Measurements from ENCODE around the gene GAL3ST3.
A peak's percentile ranks its signal among the peaks of the same experiment; 100 is the strongest.

The GAL3ST3 gene

DNA sequence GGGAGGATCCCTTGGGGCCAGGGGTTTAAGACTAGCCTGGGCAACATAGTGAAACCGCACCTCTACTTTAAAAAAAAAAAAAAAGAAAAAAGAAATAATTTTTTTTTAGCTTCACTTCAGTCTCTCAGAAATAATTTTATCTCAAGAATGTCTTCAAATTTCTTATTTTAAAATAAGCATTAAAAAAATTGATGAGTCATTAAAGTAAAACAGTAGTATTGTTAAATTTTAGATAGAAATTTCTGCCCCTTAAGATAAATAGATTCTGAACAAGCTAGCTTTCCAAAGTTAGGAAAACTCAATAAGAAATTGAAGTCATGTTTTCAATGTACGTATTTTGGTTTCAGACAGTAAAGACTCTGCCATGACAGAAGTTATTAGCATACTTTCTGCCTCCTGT is 13.4 kb upstream of the GAL3ST3 start:
- H3K4me3 ChIP-seq (ENCODE audit: low read length): no peak overlapping the region
- DNase-seq (ENCODE audit: low read depth): no peak
- TF ChIP-seq, protein P1, sequence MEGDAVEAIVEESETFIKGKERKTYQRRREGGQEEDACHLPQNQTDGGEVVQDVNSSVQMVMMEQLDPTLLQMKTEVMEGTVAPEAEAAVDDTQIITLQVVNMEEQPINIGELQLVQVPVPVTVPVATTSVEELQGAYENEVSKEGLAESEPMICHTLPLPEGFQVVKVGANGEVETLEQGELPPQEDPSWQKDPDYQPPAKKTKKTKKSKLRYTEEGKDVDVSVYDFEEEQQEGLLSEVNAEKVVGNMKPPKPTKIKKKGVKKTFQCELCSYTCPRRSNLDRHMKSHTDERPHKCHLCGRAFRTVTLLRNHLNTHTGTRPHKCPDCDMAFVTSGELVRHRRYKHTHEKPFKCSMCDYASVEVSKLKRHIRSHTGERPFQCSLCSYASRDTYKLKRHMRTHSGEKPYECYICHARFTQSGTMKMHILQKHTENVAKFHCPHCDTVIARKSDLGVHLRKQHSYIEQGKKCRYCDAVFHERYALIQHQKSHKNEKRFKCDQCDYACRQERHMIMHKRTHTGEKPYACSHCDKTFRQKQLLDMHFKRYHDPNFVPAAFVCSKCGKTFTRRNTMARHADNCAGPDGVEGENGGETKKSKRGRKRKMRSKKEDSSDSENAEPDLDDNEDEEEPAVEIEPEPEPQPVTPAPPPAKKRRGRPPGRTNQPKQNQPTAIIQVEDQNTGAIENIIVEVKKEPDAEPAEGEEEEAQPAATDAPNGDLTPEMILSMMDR (IDR thresholded peaks at IDR 0.05; ENCODE audit: insufficient read depth, low read depth, low read length, missing control alignments): no peak

DNA sequence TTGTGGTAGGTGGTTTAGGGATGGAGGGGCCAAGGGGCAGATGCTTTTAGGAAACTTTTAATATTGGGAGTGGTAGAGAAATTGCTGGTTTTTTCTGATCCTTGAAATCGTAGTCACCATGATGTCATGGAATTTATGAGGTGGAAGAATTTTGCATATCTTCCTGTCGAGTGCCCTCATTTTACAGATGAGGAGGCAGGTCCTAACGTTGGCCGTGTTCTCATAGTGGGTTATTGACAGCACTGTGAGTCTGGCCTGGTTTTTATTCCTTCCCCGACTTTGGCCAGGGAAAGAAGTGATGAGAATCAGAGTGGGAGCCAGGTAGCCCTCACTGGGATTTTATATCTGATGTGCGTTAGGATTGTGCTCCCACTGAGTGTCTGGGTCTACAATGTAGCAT is 12.3 kb upstream of the GAL3ST3 start:
- no peak overlapping the region for H3K4me3 ChIP-seq (ENCODE audit: low read length)
- TF ChIP-seq, protein P1 (IDR thresholded peaks at IDR 0.05; ENCODE audit: insufficient read depth, low read depth, low read length, missing control alignments): no peak
- no peak for DNase-seq (ENCODE audit: low read depth)

DNA sequence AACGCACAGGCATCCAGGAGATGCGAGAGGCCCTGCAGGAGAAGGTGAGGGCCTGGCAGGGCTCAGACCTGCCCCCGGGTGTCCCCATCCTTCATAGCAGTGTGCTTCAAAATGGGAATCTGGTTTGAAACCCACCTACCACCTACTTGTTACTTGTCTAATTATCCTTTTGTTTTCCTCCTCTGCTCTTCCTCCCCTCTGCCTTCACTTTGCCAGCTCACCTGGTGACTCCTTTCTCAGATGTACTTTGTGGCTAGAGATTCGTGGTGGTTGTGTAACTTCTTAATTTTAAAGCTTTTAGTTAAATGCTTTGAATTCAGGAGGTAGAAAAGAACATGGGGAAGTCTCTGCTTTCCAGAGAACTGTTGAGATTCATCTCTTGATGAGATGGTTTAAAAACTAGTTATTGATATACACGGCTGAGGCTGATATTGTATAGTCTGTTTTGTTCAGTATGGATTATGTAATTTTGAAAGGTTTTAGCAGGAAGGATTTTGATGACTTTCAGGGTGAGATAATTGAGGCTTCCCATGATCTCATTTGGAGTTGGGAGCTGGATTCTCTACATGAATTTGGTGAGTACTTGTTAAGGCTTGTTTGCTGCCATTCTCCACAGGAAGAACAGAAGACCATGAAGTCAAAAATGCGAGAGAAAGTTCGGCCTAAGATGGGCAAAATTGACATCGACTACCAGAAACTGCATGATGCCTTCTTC is 11.2 kb upstream of the GAL3ST3 start:
- TF ChIP-seq, protein P1 (IDR thresholded peaks at IDR 0.05; ENCODE audit: insufficient read depth, low read depth, low read length, missing control alignments): no peak
- H3K4me3 ChIP-seq (ENCODE audit: low read length): no peak overlapping the region
- peak; percentile 85 for DNase-seq (ENCODE audit: low read depth)

DNA sequence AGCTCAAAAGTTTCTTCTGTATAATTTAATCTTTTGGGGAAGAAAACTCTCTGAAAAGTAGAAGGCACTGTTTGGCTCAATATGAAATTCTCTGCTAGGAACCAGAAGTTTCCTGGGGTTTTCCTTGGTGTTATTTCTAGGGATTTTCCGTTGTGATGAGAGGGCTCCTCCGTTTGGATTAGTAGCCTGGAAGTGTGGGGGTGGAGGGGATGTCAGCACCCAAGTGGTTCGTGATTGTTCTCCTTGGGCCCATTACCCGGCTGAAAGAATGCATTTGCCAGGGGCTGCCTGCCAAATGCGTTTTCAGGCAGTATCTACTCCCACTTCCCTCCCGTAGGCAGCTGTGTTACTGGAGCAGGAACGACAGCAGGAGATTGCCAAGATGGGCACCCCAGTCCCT is 7.5 kb upstream of the GAL3ST3 start:
- H3K4me3 ChIP-seq (ENCODE audit: low read length): no peak overlapping the region
- DNase-seq (ENCODE audit: low read depth): no peak
- TF ChIP-seq, protein P1 (IDR thresholded peaks at IDR 0.05; ENCODE audit: insufficient read depth, low read depth, low read length, missing control alignments): no peak

DNA sequence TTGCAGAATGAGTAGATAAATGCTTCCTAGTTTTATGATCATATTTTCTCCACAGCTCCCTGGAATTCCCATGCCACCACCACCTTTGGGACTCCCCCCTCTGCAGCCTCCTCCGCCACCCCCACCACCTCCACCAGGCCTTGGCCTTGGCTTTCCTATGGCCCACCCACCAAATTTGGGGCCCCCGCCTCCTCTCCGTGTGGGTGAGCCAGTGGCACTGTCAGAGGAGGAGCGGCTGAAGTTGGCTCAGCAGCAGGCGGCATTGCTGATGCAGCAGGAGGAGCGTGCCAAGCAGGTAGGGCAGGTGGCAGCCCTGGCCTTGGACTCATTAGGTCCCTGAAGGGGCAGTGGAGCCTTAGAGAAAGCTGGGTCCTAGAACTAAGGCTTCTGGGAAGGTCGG is 6.1 kb upstream of the GAL3ST3 start:
- DNase-seq (ENCODE audit: low read depth): no peak

DNA sequence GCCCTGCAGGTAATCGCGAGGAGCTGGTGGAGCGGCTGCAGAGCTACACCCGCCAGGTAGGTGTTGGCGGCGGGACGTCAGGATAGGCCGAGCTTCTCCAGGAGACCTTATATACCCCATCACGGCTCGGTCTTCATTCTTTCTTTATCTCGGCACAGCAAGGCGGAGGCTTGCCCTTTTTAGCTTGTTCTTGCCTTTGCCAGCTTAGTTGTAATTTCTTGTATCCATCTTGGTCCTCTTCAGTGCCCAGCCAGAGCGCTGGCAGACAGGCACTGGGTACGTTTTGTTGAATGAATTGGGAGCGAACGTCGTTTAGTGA is 3.7 kb upstream of the GAL3ST3 start:
- H3K4me3 ChIP-seq (ENCODE audit: low read length): peak overlapping the region; percentile 98
- DNase-seq (ENCODE audit: low read depth): no peak
- TF ChIP-seq, protein P1 (IDR thresholded peaks at IDR 0.05; ENCODE audit: insufficient read depth, low read depth, low read length, missing control alignments): no peak

More for the DNA sequence above, 6.1 kb upstream of the GAL3ST3 start:
- H3K4me3 ChIP-seq (ENCODE audit: low read length): no peak overlapping the region
- TF ChIP-seq, protein P1 (IDR thresholded peaks at IDR 0.05; ENCODE audit: insufficient read depth, low read depth, low read length, missing control alignments): no peak
